Activated CD4-positive, alpha-beta memory T cell treated with anti-CD3 and anti-CD28 coated beads, Interleukin-2, amount 10 ng/mL, durations not matched to agents 7 days and 5 days (primary cell): ENCODE measurements around the gene MLF2. TPM values are rescaled to one million over a fixed set of nuclear protein-coding genes. Genes with fewer than 3 reads are reported as not detected.
A peak's percentile ranks its signal among the peaks of the same experiment; 100 is the strongest.

Experiments used
- CTCF ChIA-PET: fragments of 350-600 bp; sonication (Branson Sonifier 250); formaldehyde crosslinking; loops from one replicate; lab custom pipeline; 2021; ENCODE audit warnings: antibody characterized with exemption, inconsistent platforms; lab: Charles Lee
- POLR2A ChIA-PET: fragments of 350-600 bp; sonication (Branson Sonifier 250); formaldehyde crosslinking; loops from one replicate; lab custom pipeline; 2021; ENCODE audit warnings: antibody characterized with exemption; lab: Charles Lee
- DNase-seq: peaks from one replicate; pipeline ENCODE4 v3.0.0-alpha.2; 2020
- H3K27ac Mint-ChIP-seq: one replicate; pipeline ENCODE4 v1.8.0; 2021; ENCODE audit warnings: mild to moderate bottlenecking, mixed read lengths
- H3K27me3 Mint-ChIP-seq: one replicate; pipeline ENCODE4 v1.8.0; 2021; ENCODE audit warnings: mixed read lengths
- H3K36me3 Mint-ChIP-seq: one replicate; pipeline ENCODE4 v1.8.0; 2021; ENCODE audit warnings: low read depth, mixed read lengths
- H3K4me1 Mint-ChIP-seq: one replicate; pipeline ENCODE4 v1.8.0; 2021; ENCODE audit warnings: mixed read lengths
- H3K4me3 Mint-ChIP-seq: one replicate; pipeline ENCODE4 v1.8.0; 2021; ENCODE audit warnings: mild to moderate bottlenecking, mixed read lengths
- H3K9me3 Mint-ChIP-seq: one replicate; pipeline ENCODE4 v1.8.0; 2021; ENCODE audit warnings: mixed read lengths
- total RNA-seq, 2 experiments: library from RNA; stranded (reverse); gene quantifications; one replicate each; pipeline ENCODE4 v1.2.3, GENCODE V29; 2021

MLF2 gene
- total RNA-seq, 2 experiments from 2014 or later: 101 to 108 TPM

DNA sequence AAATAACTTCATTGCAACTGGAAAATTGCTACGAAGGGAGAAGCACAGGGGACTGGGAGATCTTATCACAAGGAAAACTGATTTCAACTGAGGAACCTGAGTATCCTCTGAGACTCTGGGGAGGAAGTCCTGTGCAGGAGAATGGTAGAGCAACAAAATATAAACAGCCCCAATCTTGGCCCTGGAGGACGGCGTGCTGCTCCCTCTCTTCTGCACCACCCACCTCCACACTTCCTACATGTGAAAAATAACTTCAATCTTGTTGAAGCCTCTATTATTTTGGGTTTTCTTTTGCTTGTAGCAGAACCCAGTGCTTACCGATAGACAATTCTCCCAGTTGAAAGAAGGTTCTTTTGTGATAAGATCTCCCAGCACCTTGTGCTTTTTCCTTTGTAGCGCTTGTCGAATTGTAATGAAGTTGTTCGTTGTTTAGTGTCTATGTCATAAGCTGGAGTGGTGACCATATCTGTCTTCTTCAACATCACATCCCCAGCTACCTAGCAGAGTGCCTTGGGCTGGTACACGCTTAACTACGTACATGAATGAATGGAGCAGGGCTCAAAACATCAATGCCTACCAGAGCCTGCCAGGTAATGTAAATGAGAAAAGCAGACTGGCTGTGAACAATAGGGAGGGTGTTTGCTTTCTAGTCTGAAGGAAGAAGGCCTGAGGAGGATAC is 33.6 kb upstream of the MLF2 start:
- H3K36me3 Mint-ChIP-seq: peaks cover 16% of the 10 kb centered on the region
- peak overlapping the region; percentile 33 for H3K4me3 Mint-ChIP-seq
- no peaks in the 10 kb centered on the region for H3K27me3 Mint-ChIP-seq
- H3K27ac Mint-ChIP-seq: peak overlapping the region; percentile 74
- ChIA-PET CTCF (interaction anchor here (0.7 to 3.0 kb wide), 7 partner anchors 8 to 249 kb away, joined by 3 to 18 read pairs (median 6); partner anchors contain the start of genes COPS7A, LAG3 and MLF2), POLR2A (interaction anchor here (0.7 to 7.9 kb wide), 9 partner anchors 9 to 177 kb away, joined by 3 to 153 read pairs (median 5); partner anchors contain the start of genes C12orf57, COPS7A, LAG3 and MLF2)
- peaks cover 50% of the 10 kb centered on the region for H3K4me1 Mint-ChIP-seq
- DNase-seq: no peak
- H3K9me3 Mint-ChIP-seq: no peaks in the 10 kb centered on the region

DNA sequence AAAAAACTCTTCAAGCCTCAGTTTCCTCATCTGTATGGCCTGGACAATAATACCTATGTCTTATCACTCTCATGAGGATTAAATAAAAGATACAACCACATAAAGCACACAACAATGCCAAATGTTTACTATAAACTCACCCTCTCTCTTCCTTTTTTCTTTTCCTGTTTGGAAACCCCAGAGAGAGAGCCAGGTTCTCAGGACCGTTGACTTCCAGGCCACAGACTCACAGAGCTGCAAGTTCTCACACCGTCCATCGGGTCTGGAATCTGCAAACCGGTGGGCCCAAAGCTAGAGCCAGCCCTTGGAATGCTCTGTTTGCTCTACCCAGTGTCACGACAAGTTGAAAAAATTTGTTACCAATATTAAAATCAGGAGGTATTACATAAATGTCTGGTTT is 31.8 kb upstream of the MLF2 start:
- Mint-ChIP-seq H3K27me3 (no peaks in the 10 kb centered on the region), H3K9me3 (no peaks in the 10 kb centered on the region), H3K4me3 (no peak overlapping the region), H3K36me3 (peaks cover 4% of the 10 kb centered on the region), H3K4me1 (peaks cover 60% of the 10 kb centered on the region), H3K27ac (no peak overlapping the region)
- ChIA-PET POLR2A (interaction anchor here (0.5 kb wide), 1 partner anchor 68 kb away, joined by 3 read pairs; no protein-coding TSS in a partner anchor), CTCF (interaction anchor here (1.6 to 8.6 kb wide), 4 partner anchors 10 to 40 kb away, joined by 5 to 64 read pairs (median 26); partner anchors contain the start of genes MLF2 and PTMS)
- no peak for DNase-seq

DNA sequence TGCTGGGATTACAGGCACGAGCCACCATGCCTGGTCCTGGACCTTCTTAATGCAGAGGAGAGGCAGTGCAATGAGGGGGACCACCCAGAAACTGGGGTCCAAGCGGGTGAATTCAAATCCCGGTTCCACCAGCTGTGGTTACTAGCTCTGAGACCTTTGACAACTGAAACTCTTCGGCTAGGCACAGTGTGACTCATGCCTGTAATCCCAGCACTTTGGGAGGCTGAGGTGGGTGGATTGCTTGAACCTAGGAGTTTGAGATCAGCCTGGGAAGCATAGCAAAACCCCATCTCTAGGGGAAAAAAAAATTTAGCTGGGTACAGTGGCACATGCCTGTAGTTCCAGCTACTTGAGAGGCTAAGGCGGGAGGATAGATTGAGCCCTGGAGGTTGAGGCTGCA is 31.4 kb upstream of the MLF2 start:
- peaks cover 65% of the 10 kb centered on the region for H3K4me1 Mint-ChIP-seq
- H3K27ac Mint-ChIP-seq: no peak overlapping the region
- ChIA-PET POLR2A (no interaction called here), CTCF (interaction anchor here (1.4 to 8.6 kb wide), 5 partner anchors 8 to 41 kb away, joined by 5 to 64 read pairs (median 8); partner anchors contain the start of genes MLF2 and PTMS)
- H3K36me3 Mint-ChIP-seq: no peaks in the 10 kb centered on the region
- H3K27me3 Mint-ChIP-seq: no peaks in the 10 kb centered on the region
- H3K9me3 Mint-ChIP-seq: no peaks in the 10 kb centered on the region
- H3K4me3 Mint-ChIP-seq: no peak overlapping the region
- DNase-seq: no peak

DNA sequence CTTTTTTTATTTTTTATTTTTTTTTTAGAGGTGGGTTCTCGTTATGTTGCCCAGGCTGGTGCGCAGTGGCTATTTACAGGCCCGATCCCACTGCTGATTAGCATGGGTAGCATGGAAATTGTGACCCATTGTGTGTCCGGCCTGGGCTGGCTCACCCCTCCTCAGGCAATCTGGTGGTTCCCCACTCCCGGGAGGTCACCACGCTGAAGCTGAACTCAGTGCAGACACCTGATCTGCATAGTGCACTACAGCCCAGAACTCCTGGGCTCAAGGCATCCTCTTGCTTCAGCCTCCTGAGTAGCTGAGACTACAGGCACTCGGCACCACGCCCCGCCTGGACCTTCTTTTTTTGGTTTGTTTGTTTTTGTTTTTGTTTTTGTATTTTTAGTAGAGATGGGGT is 30.9 kb upstream of the MLF2 start:
- ChIA-PET CTCF (interaction anchor here (1.4 to 8.6 kb wide), 5 partner anchors 9 to 41 kb away, joined by 5 to 64 read pairs (median 8); partner anchors contain the start of genes MLF2 and PTMS), POLR2A (interaction anchor here (1.3 kb wide), 1 partner anchor 22 kb away, joined by 5 read pairs; no protein-coding TSS in a partner anchor)
- H3K9me3 Mint-ChIP-seq: no peaks in the 10 kb centered on the region
- H3K4me3 Mint-ChIP-seq: no peak overlapping the region
- H3K27ac Mint-ChIP-seq: no peak overlapping the region
- peaks cover 65% of the 10 kb centered on the region for H3K4me1 Mint-ChIP-seq
- H3K36me3 Mint-ChIP-seq: no peaks in the 10 kb centered on the region
- peaks cover under 1% of the 10 kb centered on the region for H3K27me3 Mint-ChIP-seq
- no peak for DNase-seq

DNA sequence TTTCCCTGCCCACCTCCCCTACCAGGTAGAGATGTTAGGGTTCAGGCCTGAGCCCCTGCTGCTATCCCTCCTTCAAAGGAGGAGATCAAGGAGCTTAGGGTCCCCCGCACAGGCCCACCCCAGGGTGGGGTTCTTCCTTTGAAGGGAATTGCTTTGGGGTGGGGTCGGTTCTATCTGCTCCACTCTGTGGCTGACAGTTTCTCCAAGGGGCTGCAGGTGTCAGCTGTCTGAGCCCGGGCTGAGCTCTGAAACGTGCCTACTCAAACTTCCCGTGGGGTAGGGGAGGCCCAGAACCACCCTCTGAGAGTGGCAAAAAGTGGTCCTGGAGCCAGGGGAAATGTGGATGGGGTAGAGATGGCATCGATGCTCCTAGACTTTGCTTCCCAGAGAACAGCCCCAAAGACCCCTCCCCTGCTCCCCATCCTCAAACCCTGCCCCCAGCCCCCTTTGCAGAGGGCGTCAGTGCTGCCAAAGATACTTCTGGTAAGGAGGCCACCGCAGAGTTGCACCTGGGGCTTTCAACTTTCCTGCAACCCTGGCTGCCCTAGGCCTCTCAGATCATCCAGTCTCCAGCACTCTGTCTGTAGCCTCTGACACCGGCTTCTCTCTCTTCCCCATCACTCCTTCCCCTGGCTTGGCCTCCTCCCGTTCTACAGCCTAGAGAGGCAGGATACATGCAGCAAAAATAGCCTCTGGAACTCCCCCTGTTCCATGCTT is 30.1 kb upstream of the MLF2 start:
- POLR2A ChIA-PET: interaction anchor here (1.0 to 14.0 kb wide), 4 partner anchors 7 to 59 kb away, joined by 3 to 153 read pairs (median 4); partner anchors contain the start of genes CD4 and COPS7A

DNA sequence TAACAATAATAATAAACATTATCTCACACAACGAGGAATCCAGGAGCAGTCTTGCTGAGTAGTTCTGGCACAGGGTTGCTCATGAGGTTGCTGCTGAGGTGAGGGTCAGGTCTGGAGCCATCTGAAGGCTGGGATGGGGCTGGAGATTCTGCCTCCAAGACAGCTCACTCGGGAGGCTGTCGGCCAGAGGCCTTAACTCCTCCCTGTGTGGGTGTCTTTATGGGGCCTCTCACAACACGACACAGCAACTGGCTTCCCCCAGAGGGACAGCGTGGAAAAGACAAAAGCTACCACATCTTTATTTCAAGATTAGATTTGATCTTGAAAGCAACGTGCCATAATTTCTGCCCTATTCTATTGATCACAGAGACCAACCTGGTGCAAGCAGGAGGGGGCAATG is 29.2 kb upstream of the MLF2 start:
- DNase-seq: no peak
- Mint-ChIP-seq H3K27me3 (peaks cover 3% of the 10 kb centered on the region), H3K4me3 (no peak overlapping the region), H3K9me3 (no peaks in the 10 kb centered on the region), H3K4me1 (peaks cover 64% of the 10 kb centered on the region), H3K36me3 (peaks cover 8% of the 10 kb centered on the region), H3K27ac (no peak overlapping the region)
- CTCF ChIA-PET: interaction anchor here (0.7 to 8.6 kb wide), 5 partner anchors 16 to 219 kb away, joined by 3 to 64 read pairs (median 3); partner anchors contain the start of genes MLF2 and PTMS
- POLR2A ChIA-PET: interaction anchor here (1.0 to 14.0 kb wide), 4 partner anchors 8 to 198 kb away, joined by 3 to 153 read pairs (median 4); partner anchors contain the start of genes CD4 and COPS7A

More for the DNA sequence above, 30.1 kb upstream of the MLF2 start:
- H3K4me1 Mint-ChIP-seq: peaks cover 65% of the 10 kb centered on the region
- H3K36me3 Mint-ChIP-seq: peaks cover 7% of the 10 kb centered on the region
- H3K4me3 Mint-ChIP-seq: no peak overlapping the region
- no peaks in the 10 kb centered on the region for H3K9me3 Mint-ChIP-seq
- peaks cover 3% of the 10 kb centered on the region for H3K27me3 Mint-ChIP-seq
- DNase-seq: no peak
- CTCF ChIA-PET: interaction anchor here (0.7 to 8.6 kb wide), 8 partner anchors 8 to 164 kb away, joined by 3 to 64 read pairs (median 5); partner anchors contain the start of genes MLF2 and PTMS
- no peak overlapping the region for H3K27ac Mint-ChIP-seq

DNA sequence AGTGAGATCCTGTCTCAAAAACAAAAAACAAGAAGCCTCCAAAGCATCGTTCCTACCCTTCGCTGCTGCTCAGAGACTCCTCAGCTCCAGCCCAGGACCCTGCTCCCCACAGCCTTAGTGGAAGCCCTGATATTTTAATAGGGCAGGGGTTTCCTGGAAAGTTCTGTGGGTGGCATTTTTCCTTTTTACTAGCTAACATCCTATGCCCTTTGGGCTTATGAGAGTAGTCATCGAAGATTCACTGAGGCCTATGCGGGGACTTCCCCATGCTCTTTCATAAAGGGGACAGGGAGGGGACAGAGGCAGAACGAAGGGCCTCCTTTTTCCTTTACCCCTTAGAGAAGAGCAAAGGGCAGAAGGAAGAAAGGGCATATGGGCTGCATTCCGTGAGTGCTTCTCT is 27.6 kb upstream of the MLF2 start:
- Mint-ChIP-seq H3K36me3 (peaks cover 17% of the 10 kb centered on the region), H3K9me3 (no peaks in the 10 kb centered on the region), H3K27ac (peak overlapping the region; percentile 31), H3K4me3 (no peak overlapping the region), H3K27me3 (peaks cover 3% of the 10 kb centered on the region), H3K4me1 (peaks cover 65% of the 10 kb centered on the region)
- no peak for DNase-seq
- ChIA-PET CTCF (interaction anchor here (0.5 to 8.6 kb wide), 11 partner anchors 8 to 213 kb away, joined by 3 to 64 read pairs (median 4); partner anchors contain the start of genes CD4, GPR162, LAG3 and MLF2), POLR2A (interaction anchor here (0.6 to 14.0 kb wide), 9 partner anchors 9 to 241 kb away, joined by 3 to 153 read pairs (median 4); partner anchors contain the start of genes CD4, CDCA3, LAG3 and MLF2)

DNA sequence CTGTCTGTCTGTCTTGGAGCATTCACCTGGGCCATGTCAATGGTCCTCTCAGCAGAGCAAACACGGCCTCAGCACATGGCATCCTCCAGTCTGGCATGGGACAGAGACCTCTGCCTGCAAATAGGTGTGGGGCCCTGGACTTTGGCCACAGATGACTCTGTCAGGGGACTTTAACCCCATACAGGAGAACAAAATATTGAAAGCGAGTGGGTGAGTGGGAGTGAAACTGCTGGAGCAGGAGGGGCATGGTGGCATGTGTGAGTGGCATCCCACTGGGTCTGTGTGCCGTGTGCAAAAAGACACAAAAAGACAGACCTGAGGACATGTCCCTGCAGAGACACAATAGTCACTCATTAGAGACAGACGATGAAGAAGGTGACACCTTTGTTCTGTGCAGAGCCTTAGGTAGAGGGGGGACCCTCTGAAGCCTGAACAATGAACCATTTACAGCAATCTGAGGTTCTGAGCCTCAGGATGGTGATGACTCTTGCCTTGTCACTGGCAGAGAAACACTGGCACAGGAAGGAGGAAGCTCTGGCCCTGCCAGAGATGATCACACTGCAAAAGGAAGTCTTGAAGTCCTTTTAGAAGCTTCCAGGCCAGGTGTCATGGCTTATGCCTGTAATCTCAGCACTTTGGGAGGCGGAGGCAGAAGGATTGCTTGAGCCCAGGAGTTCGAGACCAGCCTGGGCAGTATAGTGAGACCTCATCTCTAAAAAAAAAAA is 26.9 kb upstream of the MLF2 start:
- DNase-seq: no peak
- no peak overlapping the region for H3K4me3 Mint-ChIP-seq
- peak overlapping the region; percentile 74 for H3K27ac Mint-ChIP-seq
- H3K36me3 Mint-ChIP-seq: peaks cover 24% of the 10 kb centered on the region
- peaks cover 3% of the 10 kb centered on the region for H3K27me3 Mint-ChIP-seq
- no peaks in the 10 kb centered on the region for H3K9me3 Mint-ChIP-seq
- H3K4me1 Mint-ChIP-seq: peaks cover 68% of the 10 kb centered on the region
- CTCF ChIA-PET: interaction anchor here (0.5 to 8.6 kb wide), 12 partner anchors 8 to 212 kb away, joined by 3 to 64 read pairs (median 4); partner anchors contain the start of genes CD4, GPR162, LAG3 and MLF2
- POLR2A ChIA-PET: interaction anchor here (0.6 to 14.0 kb wide), 8 partner anchors 8 to 240 kb away, joined by 3 to 153 read pairs (median 4); partner anchors contain the start of genes CD4, CDCA3, LAG3 and MLF2

DNA sequence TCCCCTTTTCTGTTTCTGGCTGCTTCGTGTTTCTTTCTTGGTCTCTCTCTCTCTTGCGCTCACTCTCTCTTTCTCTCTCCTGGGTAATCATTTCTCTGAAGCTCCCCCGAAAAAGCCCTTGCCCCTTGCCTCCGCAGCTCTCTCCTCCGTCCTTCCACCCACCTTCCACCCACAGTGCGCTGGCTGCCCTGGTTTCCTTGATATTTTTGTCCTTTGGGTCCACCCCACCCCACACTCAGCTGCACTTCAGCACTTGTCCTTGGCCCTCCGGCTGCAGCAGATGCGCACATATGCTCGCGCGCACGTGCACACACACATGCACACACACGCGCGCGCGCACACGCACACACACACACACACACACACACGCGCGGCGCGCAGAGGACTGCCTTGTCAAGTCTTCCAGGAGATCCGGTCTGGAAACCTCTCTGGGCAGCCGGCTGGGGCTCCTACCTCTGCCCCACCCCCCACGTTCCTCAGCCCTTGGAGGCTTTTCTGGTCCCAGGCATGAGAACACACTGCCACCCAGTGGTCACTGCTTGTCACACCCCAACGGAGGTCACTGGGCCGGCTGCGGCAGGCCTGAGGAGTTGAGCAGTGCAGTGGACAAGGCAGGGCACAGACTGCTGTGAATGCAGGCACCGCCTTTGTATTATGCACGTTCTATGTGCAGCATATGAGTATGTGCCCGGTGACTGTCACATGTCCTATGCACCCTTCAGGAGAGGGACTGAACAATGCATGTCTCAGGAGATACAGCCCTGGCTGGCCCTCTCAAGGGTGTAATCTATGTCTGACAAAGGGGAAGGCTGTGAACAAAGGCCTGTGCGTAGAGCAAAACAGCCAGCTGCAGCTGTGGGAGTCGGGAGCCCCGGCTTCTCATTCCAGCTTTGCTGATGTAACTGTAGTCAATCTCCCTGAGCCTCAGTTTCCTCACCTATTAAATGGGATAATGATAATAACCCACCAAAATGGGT is 25.9 kb upstream of the MLF2 start:
- peak; percentile 91 for DNase-seq
- ChIA-PET POLR2A (interaction anchor here (0.7 to 14.0 kb wide), 6 partner anchors 10 to 72 kb away, joined by 3 to 153 read pairs (median 14); partner anchors contain the start of genes CD4, CDCA3, COPS7A and MLF2), CTCF (interaction anchor here (0.5 to 8.6 kb wide), 17 partner anchors 7 to 158 kb away, joined by 3 to 64 read pairs (median 4); partner anchors contain the start of genes CD4, COPS7A, LAG3 and MLF2)
- Mint-ChIP-seq H3K27ac (peak overlapping the region; percentile 74), H3K4me3 (peak overlapping the region; percentile 71), H3K4me1 (peaks cover 68% of the 10 kb centered on the region), H3K27me3 (peaks cover 6% of the 10 kb centered on the region), H3K9me3 (no peaks in the 10 kb centered on the region), H3K36me3 (peaks cover 32% of the 10 kb centered on the region)

DNA sequence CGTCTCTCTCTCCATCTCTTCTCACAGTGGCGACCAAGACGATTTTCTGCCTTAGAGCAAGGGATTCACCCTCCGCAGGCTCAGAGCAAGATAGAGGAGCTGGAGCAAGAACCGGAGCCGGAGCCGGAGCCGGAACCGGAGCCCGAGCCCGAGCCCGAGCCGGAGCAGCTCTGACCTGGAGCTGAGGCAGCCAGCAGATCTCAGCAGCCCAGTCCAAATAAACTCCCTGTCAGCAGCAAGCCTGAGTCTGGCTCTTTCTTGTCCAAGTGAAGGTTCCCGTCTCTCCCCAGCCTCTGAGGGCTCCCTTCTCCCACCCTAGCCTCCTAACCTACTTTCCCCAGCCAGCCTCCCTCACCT is 25.3 kb upstream of the MLF2 start:
- Mint-ChIP-seq H3K4me3 (peak overlapping the region; percentile 71), H3K36me3 (peaks cover 32% of the 10 kb centered on the region), H3K27ac (peak overlapping the region; percentile 69), H3K4me1 (peaks cover 66% of the 10 kb centered on the region), H3K9me3 (no peaks in the 10 kb centered on the region), H3K27me3 (peaks cover 8% of the 10 kb centered on the region)
- DNase-seq: no peak
- ChIA-PET CTCF (interaction anchor here (0.5 to 8.6 kb wide), 15 partner anchors 9 to 157 kb away, joined by 3 to 64 read pairs (median 3); partner anchors contain the start of genes CD4, COPS7A, MLF2 and PTMS), POLR2A (interaction anchor here (0.7 to 14.0 kb wide), 5 partner anchors 10 to 73 kb away, joined by 3 to 153 read pairs (median 8); partner anchors contain the start of genes CD4, CDCA3, COPS7A and MLF2)
